MM.1S (cell line): ENCODE results near the gene CAPN8.

Source experiments
- EZH2 ChIP-seq: fragments of 300-600 bp; sonication (generic); optimal IDR thresholded peaks from 2 replicates; pipeline ENCODE3; 2017; ENCODE audit warnings: low read depth, mild to moderate bottlenecking, antibody characterized with exemption, low read length, mixed read lengths
- EZH2phosphoT487 ChIP-seq: fragments of 300-600 bp; sonication (generic); IDR thresholded peaks from 2 replicates; pipeline ENCODE4 v1.6.1; 2018; ENCODE audit warnings: antibody characterized with exemption, low read length
- TF ChIP-seq, protein P1 (sequence below): fragments of 300-600 bp; sonication (generic); IDR thresholded peaks from 2 replicates; pipeline ENCODE4 v1.5.1; 2016; ENCODE audit warnings: antibody characterized with exemption, low read length, mixed read lengths

DNA sequence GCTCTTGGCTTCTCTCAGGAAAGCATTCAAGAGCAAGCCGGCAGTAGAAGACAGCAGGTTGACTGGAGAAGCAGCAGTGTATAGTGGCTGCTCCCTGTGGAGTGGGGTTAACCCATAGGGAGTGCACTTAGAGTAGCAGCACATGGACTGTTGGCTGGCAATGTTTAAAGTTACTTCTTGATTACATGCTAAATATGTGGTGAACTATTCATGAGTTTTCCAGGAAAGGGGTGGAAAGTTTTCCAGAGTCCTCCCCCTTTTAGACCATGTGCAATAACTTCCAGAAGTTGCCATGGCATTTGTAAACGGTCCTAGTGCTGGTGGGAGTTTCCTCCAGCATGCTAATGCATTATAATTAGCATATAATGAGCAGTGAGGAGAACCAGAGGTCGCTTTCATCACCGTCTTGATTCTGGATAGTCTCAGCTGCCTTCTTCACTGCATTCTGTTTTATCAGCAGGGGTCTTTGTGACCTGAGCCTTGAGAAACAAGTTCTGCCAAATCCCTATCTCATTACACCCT is 140.5 kb downstream of the CAPN8 start:
- TF ChIP-seq EZH2phosphoT487: no peak
- no peak for TF ChIP-seq EZH2
- TF ChIP-seq, protein P1, sequence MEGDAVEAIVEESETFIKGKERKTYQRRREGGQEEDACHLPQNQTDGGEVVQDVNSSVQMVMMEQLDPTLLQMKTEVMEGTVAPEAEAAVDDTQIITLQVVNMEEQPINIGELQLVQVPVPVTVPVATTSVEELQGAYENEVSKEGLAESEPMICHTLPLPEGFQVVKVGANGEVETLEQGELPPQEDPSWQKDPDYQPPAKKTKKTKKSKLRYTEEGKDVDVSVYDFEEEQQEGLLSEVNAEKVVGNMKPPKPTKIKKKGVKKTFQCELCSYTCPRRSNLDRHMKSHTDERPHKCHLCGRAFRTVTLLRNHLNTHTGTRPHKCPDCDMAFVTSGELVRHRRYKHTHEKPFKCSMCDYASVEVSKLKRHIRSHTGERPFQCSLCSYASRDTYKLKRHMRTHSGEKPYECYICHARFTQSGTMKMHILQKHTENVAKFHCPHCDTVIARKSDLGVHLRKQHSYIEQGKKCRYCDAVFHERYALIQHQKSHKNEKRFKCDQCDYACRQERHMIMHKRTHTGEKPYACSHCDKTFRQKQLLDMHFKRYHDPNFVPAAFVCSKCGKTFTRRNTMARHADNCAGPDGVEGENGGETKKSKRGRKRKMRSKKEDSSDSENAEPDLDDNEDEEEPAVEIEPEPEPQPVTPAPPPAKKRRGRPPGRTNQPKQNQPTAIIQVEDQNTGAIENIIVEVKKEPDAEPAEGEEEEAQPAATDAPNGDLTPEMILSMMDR: no peak
